BJ (cell line): ENCODE results near the gene CYB5R4. TPM values are rescaled to one million over a fixed set of nuclear protein-coding genes. Genes with fewer than 3 reads are reported as not detected.

Experiments used
- CTCF ChIA-PET: fragments of 350-600 bp; formaldehyde crosslinking; extraction: SDS; loops from one replicate; lab custom pipeline; 2021; ENCODE audit warnings: antibody characterized with exemption, inconsistent platforms; lab: Yijun Ruan, JAX
- POLR2A ChIA-PET: fragments of 300-600 bp; sonication (Branson Sonifier 250); formaldehyde crosslinking; extraction: SDS; loops from one replicate; lab custom pipeline; 2021; ENCODE audit warnings: antibody characterized with exemption; lab: Charles Lee
- DNase-seq: peaks from one replicate; pipeline ENCODE4 v3.0.0-alpha.2; 2011; ENCODE audit warnings: low read depth
- H3K27me3 ChIP-seq: 2 replicates; pipeline ENCODE4 v1.6.0; 2011; ENCODE audit warnings: low read length; ENCODE audit not compliant: control insufficient read depth, insufficient read depth
- H3K36me3 ChIP-seq: 2 replicates; pipeline ENCODE4 v1.5.1; 2011; ENCODE audit warnings: low read length; ENCODE audit not compliant: control insufficient read depth, insufficient read depth
- H3K4me3 ChIP-seq: 2 replicates; pipeline ENCODE4 v1.5.1; 2011; ENCODE audit warnings: low read depth, mild to moderate bottlenecking, control low read depth, low read length
- CTCF ChIP-seq: IDR thresholded peaks from 2 replicates; pipeline ENCODE4 v1.5.1; 2011; ENCODE audit warnings: low read depth, mild to moderate bottlenecking, control low read depth, inconsistent platforms, low read length, moderate library complexity; ENCODE audit not compliant: insufficient read depth
- polyA plus RNA-seq: library from polyadenylated mRNA; depleted of rRNA; stranded (reverse); fragments of >200 nt; gene quantifications from 2 replicates; pipeline ENCODE4 v1.2.3, GENCODE V29; 2011

Gene CYB5R4
- polyA plus RNA-seq, 1 experiment: 2.7 TPM

- no peak for TF ChIP-seq CTCF
- Histone ChIP-seq H3K27me3 (peaks cover 15% of the 10 kb centered on the region), H3K36me3 (no peaks in the 10 kb centered on the region), H3K4me3 (peak within 1 kb of the TSS; percentile 31)
- ChIA-PET POLR2A (no interaction called here), CTCF (interaction anchor here (0.6 kb wide), 1 partner anchor 242 kb away, joined by 3 read pairs; no protein-coding TSS in a partner anchor)
- no peak for DNase-seq
Observed at GRCh38 chr6:83853178-83854000, 6.1 kb upstream of the CYB5R4 start, which contains the start of gene RIPPLY2. RIPPLY2 (plus strand) TSS chr6:83853360; CDS start chr6:83853417, 57 bp downstream.

- CTCF ChIA-PET: no interaction called here
- POLR2A ChIA-PET: no interaction called here
- no peak for DNase-seq
- peak overlapping the region; percentile 31; the same call in 1 of the 2 replicates for H3K4me3 ChIP-seq
- no peak for TF ChIP-seq CTCF
- H3K36me3 ChIP-seq: no peaks in the 10 kb centered on the region
- peaks cover 15% of the 10 kb centered on the region for H3K27me3 ChIP-seq
Observed at GRCh38 chr6:83854001-83854501, 5.4 kb upstream of the CYB5R4 start.

- ChIA-PET POLR2A (no interaction called here), CTCF (no interaction called here)
- Histone ChIP-seq H3K27me3 (peaks cover 15% of the 10 kb centered on the region), H3K36me3 (no peaks in the 10 kb centered on the region), H3K4me3 (no peak overlapping the region)
- no peak for DNase-seq
- no peak for TF ChIP-seq CTCF
Observed at GRCh38 chr6:83854766-83855165, 4.7 kb upstream of the CYB5R4 start.

GRCh38 chr6:83860359-83860755, 868 bp downstream of the CYB5R4 start:
- no peak for DNase-seq
- TF ChIP-seq CTCF: no peak
- Histone ChIP-seq H3K36me3 (peaks cover 1% of the 10 kb centered on the region; the same call in 1 of the 2 replicates), H3K4me3 (peak overlapping the region; percentile 48), H3K27me3 (no peaks in the 10 kb centered on the region)
- CTCF ChIA-PET: interaction anchor here (1.4 to 1.8 kb wide), 2 partner anchors 8 to 360 kb away, joined by 4 to 5 read pairs; no protein-coding TSS in a partner anchor
- POLR2A ChIA-PET: no interaction called here

GRCh38 chr6:83860782-83861495, 1.4 kb downstream of the CYB5R4 start:
- ChIA-PET CTCF (interaction anchor here (1.8 kb wide), 1 partner anchor 360 kb away, joined by 5 read pairs; no protein-coding TSS in a partner anchor), POLR2A (no interaction called here)
- TF ChIP-seq CTCF: no peak
- Histone ChIP-seq H3K4me3 (no peak overlapping the region; the same call in 1 of the 2 replicates), H3K27me3 (no peaks in the 10 kb centered on the region), H3K36me3 (peaks cover 1% of the 10 kb centered on the region; the same call in 1 of the 2 replicates)
- no peak for DNase-seq
